ENCODE results near the gene PLA2G2C. TPM values are rescaled to one million over a fixed set of nuclear protein-coding genes. Genes with fewer than 3 reads are reported as not detected.
A peak's percentile ranks its signal among the peaks of the same experiment; 100 is the strongest.

PLA2G2C gene
- total and polyA plus RNA-seq, 9 donors = 0.02 TPM; not detected in 8

GRCh38 chr1:20210736-20211460, 24.6 kb upstream of the PLA2G2C start:
- peak; percentile 60 to 80 (median 77) for DNase-seq
- 7 to 18% (median 11%) methylated on average over 10 of the region's 10 CpGs for WGBS, 3 donors
- Histone ChIP-seq H3K27me3 (no peaks in the 10 kb centered on the region), H3K36me3 (no peaks in the 10 kb centered on the region), H3K9me3 (no peaks in the 10 kb centered on the region), H3K27ac (peak overlapping the region; percentile 2 to 49), H3K4me1 (ENCODE audit: insufficient read depth) (peaks cover 12% of the 10 kb centered on the region), H3K4me3 (no peak overlapping the region)
- intact Hi-C loops (cut with DNase I) = loop anchor here in 3 of 4 donors (5.0 to 10.0 kb wide), 2 partner anchors 281 to 284 kb away; no protein-coding TSS in a partner anchor
- TF ChIP-seq POLR2A (IDR thresholded peaks at IDR 0.05) (no peak), CTCF (IDR thresholded peaks at IDR 0.05) (no peak), EP300 (IDR thresholded peaks at IDR 0.05) (no peak)

GRCh38 chr1:20209471-20209870, 23.2 kb upstream of the PLA2G2C start:
- intact Hi-C loops (cut with DNase I) = loop anchor here in 1 of 4 donors (10.0 kb wide), 1 partner anchor 265 kb away; no protein-coding TSS in a partner anchor
- TF ChIP-seq EP300 (IDR thresholded peaks at IDR 0.05) (no peak), CTCF (IDR thresholded peaks at IDR 0.05) (no peak), POLR2A (IDR thresholded peaks at IDR 0.05) (no peak)
- Histone ChIP-seq H3K36me3 (no peaks in the 10 kb centered on the region), H3K9me3 (no peaks in the 10 kb centered on the region), H3K4me1 (ENCODE audit: insufficient read depth) (peaks cover 12% of the 10 kb centered on the region), H3K27ac (no peak overlapping the region), H3K27me3 (no peaks in the 10 kb centered on the region), H3K4me3 (no peak overlapping the region)
- 57 to 76% (median 74%) methylated on average over 4 of the region's 4 CpGs for WGBS, 3 donors
- DNase-seq = no peak

- 67 to 86% (median 83%) methylated on average over 4 of the region's 4 CpGs for WGBS, 3 donors
- Histone ChIP-seq H3K36me3 (no peaks in the 10 kb centered on the region), H3K4me1 (ENCODE audit: insufficient read depth) (peaks cover 8% of the 10 kb centered on the region), H3K27ac (no peak overlapping the region), H3K27me3 (no peaks in the 10 kb centered on the region), H3K4me3 (no peak overlapping the region), H3K9me3 (no peaks in the 10 kb centered on the region)
- intact Hi-C loops (cut with DNase I) = loop anchor here in 1 of 4 donors (10.0 kb wide), 1 partner anchor 267 kb away; no protein-coding TSS in a partner anchor
- TF ChIP-seq CTCF (IDR thresholded peaks at IDR 0.05) = no peak
- no peak for TF ChIP-seq EP300 (IDR thresholded peaks at IDR 0.05)
- TF ChIP-seq POLR2A (IDR thresholded peaks at IDR 0.05) = no peak
- no peak for DNase-seq
Observed at GRCh38 chr1:20207546-20207945, 21.2 kb upstream of the PLA2G2C start.

- TF ChIP-seq CTCF (IDR thresholded peaks at IDR 0.05) = no peak
- no peak for TF ChIP-seq EP300 (IDR thresholded peaks at IDR 0.05)
- TF ChIP-seq POLR2A (IDR thresholded peaks at IDR 0.05) = no peak
- Histone ChIP-seq H3K36me3 (no peaks in the 10 kb centered on the region), H3K4me3 (no peak overlapping the region), H3K9me3 (no peaks in the 10 kb centered on the region), H3K27ac (no peak overlapping the region), H3K4me1 (ENCODE audit: insufficient read depth) (no peaks in the 10 kb centered on the region), H3K27me3 (no peaks in the 10 kb centered on the region)
- intact Hi-C loops (cut with DNase I) = loop anchor here in 1 of 4 donors (10.0 kb wide), 1 partner anchor 273 kb away; no protein-coding TSS in a partner anchor
- WGBS, 3 donors = 87 to 90% (median 90%) methylated on average over 5 of the region's 5 CpGs
- no peak for DNase-seq
Observed at GRCh38 chr1:20202166-20202565, 15.8 kb upstream of the PLA2G2C start.
